Right lobe of liver (tissue), 4 donors: ENCODE data around the gene STXBP3.

Experiments
- CTCF ChIP-seq, 4 donors: fragments of 200-600 bp in 3 of 4; fragments of 450-650 bp in 1 of 4; IDR thresholded peaks; one replicate each; pipeline versions ENCODE4 v1.5.1 to v1.8.0; 2016 to 2022; ENCODE audit warnings: antibody characterized with exemption in 4 of 4, mild to moderate bottlenecking in 2 of 4
- POLR2A ChIP-seq: fragments of 450-650 bp; IDR thresholded peaks from one replicate; pipeline ENCODE4 v1.6.1; 2017; ENCODE audit warnings: antibody characterized with exemption, mild to moderate bottlenecking
- donor health status: DM: no; HTN: no; CAD: no.
- donor health status: DM: no; HTN: no; CAD: no.
- donor health status: DM: no; HTN: yes; CAD: no.

GRCh38 chr1:108745980-108746381 lies 493 bp upstream of the STXBP3 start:
- TF ChIP-seq CTCF (IDR thresholded peaks at IDR 0.05) (no peak), POLR2A (no peak)
